Activated naive CD8-positive, alpha-beta T cell treated with anti-CD3 and anti-CD28 coated beads, Interleukin-2, amount 50 U/mL, for 16 hours (primary cell): ENCODE measurements around the gene EDARADD.
"Not testable (repeated sequence)": the region's sequence is repeated elsewhere in the genome, so short reads cannot be mapped to it uniquely, and the experiment has no call there.

Experiments
- DNase-seq: peaks from one replicate; pipeline ENCODE4 v3.0.0-alpha.2; 2020; ENCODE audit warnings: low read depth, low spot score

EDARADD gene

DNA sequence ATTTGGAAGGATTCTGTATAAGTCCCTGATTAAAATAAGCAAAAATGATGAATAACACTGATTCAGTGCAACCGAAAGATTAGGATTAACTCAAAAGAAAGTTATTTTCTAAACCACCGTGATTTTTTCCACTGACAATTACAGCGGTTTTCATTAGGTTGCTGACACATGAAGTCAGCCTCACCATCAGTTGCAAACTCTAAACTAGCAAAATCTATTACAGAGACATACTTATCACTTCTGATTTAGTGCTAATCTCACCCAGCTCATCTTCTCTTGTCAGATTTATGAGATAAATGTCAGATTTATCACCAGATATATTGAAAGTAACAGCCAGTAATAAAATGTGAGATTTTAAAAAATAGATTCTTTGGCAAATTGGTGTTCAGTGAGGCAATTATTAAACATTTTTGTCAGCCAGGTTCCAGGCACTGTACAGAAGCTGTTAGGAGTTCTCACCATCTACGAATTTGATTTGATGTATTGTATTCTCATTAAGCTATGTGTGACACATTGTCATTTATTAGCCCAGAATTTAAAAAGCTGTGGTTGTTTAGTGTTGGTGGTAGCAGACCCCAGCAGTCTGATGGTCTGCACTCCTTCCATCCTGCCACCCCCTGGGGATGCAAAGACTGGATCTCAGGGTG lies 92.4 kb downstream of the EDARADD start:
- DNase-seq: no peak

DNA sequence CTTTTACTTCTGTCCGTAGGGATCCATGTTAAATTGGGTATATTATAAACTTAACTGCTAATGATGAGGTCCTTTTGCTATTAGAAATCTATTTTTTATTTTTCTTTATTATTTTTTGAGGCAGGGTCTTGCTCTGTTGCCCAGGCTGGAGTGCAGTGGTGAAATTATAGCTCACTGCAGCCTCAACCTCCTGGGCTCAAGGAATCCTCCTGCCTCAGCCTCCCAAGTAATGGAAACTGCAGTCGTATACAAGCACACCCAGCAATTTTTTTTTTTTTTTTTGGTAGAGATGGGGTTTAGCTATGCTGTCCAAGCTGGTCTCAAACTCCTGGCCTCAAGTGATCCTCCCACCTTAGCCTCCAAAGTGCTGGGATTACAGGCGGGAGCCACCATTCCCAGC lies 95.1 kb downstream of the EDARADD start:
- DNase-seq: not testable (repeated sequence)

DNA sequence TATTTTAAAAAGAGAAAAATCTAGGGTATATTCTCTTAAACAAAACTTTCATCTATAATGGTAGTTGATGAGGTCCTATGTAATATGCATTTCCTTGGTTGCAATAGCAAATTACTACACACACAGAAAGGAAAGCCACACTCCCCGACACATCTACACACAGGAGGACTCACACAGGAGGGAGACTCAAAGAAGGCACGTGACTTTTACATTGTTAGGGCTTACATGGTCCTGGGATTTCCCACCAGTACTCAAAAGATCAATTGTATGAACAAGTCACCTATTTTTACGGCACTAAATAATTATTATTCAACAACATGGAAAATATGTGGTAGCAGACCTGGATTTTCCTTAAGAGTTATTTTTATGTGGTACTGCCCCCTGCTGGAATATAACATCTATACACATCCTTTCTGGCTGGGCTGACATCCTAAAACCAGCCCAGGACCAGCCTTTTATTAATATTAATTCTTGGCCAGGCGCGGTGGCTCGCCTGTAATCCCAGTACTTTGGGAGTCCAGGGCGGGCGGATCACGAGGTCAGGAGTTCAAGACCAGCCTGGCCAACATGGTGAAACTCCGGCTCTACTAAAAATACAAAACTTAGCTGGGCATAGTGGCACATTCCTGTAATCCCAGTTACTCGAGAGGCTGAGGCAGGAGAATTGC lies 95.8 kb downstream of the EDARADD start:
- no peak for DNase-seq

DNA sequence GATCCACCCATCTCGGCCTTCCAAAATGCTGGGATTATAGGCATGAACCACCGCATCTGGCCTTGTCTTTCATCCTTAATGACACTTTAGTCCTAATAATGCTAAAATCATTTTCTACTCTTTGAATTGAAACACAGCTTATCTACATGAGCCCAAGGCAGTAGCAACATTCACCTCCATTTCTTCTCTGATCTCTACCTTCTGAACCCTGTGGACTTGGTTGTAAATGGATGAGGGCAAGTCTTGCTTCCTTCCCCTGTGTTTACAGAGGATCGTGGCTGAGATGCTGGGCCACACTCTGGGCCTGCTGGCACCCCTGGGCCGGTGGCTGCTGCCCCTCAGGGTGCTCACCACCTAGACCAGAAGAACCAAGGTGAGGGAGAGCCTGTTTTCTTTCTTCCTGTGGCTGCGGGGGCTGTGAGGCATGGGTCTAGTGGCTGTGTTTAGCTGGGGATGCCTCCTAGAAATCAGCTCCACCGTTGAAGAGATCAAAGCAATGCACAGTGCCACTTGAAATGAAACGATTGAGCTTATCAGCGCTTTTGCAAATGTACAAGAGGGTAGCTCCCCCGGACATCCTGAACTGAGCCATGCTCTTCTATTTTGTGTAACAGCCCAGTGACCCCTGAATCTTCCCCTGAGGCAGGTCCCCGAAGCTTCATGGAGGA lies 97.5 kb downstream of the EDARADD start:
- no peak for DNase-seq

DNA sequence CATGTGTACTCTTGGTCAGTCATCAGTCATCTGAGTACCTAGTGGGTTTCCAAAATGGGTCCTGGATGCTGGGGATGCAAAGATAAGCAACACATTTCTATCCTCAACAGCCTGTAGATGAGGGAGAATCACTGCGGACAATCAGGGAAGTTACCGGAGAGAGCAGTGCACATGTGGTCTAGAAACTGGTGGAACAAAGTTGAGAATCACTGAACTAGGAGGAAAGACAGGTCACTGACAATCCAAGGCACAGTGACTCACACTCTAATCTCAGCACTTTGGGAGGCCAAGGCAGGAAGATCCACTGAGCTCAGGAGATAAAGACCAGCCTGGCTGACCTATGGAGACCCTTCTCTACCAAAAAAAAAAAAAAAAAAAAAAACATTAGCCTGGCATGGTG lies 98.3 kb downstream of the EDARADD start:
- no peak for DNase-seq

DNA sequence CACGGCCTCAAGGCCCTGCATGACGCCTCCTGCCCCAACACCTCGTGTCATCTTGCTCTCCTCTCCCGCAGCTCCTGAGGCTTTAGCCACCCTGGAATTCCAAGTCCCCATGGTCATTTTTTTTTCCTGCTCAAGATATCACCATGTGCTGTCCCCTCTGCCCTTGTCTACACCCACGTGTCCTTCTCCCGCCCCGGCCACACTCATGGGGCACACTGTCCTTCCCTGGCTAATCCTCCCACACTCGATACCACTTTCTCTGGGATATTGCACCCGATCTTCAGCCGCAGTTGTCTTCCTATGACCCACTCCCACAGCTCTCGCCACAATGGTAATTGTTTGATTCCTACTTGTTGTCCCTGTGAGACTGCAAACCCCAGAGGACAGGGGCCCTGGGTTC lies 100.0 kb downstream of the EDARADD start:
- DNase-seq: no peak

DNA sequence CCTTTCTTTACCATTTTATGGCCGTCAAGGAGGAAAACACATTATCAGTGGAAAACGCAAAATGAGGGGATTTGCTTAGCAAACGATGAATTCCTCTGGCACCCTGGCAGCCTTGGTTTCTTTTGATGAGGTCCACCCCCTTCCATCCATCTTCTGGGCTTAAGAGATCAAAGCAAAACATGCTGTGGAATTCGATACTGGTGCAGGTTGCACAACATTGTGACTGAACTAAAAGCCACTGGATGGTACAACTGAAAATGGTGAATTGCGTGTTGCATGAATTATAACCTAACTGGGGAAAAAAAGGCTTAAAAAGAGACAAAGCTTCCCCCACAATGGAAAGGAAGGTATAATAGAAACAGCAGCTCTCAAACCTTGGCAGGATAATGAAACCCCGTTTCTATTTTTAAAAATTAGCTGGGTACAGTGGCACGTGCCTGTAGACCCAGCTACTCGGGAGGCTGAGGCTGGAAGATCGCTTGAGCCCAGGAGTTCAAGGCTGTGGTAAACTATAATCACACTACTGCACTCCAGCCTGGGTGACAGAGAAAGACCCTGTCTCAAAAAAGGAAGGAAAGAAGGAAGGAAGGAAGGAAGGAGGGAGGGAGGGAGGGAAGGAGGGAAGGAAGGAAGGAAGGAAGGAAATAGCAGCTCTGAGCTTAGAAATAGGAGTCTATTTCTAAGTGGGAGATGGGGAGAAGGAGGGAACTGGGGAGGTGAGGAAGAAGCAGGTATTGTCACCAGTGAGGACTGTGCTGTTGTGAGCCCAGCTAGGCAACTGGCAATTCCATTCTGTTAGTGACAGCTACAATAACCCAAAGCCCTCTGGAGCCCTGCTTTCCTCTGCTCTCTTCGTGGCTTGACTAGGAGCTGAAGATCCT lies 100.7 kb downstream of the EDARADD start:
- DNase-seq: no peak

DNA sequence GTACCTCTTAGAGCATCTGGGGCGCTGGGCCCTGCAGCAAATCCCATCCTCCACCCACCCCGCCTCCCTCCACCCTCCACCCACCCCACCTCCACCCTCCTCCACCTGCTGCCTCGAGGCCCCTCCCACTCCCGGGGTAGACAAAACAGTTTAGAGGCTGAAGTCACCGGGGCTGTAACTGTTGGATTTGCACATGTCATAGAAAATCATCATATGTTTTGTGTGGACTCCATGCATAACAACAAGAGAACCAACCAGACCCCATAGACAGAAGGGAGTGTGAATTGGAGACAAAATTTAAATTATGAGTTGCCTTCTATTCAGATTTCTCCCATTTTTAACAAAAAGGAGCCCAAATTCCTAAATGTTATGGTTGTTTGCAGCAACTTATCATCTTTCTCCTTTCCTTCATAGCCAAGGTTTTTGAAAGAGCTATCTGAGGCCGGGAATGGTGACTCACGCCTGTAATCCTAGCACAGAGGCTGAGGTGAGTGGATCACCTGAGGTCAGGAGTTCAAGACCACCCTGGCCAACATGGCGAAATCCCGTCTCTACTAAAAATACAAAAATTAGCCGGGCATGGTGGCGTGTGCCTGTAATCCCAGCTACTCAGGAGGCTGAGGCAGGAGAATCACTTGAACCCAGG lies 101.5 kb downstream of the EDARADD start:
- DNase-seq: no peak

DNA sequence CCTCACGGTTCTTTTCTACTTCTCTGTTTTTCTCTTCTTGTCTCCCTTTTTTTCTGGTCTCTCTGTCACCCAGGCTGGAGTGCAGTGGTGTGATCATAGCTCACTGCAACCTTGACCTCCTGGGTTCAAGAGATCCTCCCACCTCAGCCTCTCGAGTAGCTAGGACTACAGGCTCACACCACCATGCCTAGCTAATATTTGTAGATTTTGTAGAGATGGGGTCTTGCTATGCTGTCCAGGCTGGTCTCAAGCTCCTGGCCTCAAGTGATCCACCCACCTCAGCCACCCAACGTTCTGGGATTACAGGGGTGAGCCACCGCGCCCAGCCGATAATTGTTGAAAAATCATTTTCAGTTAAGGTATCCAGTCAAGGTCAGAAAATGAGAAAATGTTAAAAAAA lies 103.8 kb downstream of the EDARADD start:
- no peak for DNase-seq

DNA sequence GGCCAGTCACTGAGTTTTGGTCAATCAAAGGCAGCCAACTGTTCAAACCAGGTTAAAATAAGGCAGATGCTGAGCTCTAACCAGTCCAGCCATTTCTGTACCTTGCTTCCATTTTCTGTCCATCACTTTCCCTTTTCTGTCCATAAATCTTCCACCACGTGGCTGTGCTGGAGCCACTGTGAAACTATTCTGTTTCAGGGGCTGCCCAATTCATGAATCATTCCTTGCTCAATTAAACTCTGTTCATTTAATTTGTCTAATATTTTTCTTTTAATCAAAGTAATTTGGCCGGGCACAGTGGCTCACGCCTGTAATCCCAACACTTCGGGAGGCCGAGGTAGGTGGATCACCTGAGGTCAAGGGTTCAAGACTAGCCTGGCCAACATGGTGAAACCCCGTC lies 107.0 kb downstream of the EDARADD start:
- no peak for DNase-seq

DNA sequence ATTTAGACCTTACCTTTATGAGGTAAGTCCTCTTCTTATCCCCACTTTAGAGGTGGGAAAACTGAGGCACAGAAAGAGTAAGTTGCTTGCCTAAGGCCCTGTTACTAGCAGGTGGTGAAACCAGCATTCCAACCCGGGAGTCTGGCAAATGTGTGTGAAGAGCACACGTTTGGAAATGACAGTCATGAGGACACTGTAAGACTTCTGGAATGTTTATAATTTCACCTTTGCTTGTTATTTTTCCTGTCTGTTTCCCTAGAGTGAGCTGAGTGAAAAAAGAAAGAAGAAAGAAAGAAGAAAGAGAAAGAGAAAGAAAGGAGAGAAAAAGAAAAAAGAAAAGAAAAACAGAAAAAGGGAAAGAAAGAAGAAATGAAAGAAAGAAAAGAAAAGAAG lies 108.5 kb downstream of the EDARADD start:
- DNase-seq: no peak

DNA sequence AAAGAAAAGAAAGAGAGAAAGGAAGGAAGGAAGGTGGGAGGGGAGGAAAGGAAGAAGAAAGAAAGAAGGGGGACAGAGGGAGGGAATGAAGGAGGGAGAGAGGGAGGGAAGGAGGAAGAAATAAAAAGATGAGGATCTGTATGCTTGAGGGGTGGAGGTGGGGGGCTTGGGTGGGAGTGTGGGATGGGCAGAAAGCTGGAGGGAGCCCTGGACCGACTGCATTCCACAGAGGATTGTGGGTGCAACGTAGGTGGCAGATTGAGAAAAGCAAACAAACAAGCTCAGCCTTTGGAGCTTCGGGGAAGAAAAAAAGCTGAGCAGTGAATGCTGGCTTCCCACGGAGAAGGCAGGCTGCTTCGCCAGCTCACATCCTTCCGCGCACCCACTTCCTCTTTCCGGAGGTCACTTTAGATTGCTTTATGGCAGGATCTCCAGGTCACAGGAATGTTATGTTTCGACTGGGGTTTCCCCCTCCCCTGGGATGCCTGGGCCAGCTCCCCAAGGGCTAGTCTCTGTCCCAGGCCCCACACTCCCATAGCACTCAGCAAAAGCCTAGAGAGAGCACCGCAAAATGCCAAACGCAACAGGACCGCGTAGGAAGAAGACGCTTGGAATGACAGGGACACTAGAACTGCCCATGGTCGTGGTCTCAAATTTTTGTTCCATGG lies 109.0 kb downstream of the EDARADD start:
- no peak for DNase-seq

DNA sequence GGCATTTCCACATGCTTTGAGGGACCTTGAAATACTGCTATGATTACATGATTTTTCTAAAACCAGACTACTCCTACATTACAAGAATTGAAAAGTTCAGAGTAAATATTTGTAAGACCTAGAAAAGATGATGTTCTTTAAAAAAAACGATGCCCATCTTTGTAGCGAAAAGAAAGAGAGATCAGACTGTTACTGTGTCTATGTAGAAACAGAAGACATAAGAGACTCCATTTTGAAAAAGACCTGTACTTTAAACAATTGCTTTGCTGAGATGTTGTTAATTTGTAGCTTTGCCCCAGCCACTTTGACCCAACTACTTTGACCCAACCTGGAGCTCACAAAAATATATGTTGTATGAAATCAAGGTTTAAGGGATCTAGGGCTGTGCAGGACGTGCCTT lies 110.3 kb downstream of the EDARADD start:
- not testable (repeated sequence) for DNase-seq

DNA sequence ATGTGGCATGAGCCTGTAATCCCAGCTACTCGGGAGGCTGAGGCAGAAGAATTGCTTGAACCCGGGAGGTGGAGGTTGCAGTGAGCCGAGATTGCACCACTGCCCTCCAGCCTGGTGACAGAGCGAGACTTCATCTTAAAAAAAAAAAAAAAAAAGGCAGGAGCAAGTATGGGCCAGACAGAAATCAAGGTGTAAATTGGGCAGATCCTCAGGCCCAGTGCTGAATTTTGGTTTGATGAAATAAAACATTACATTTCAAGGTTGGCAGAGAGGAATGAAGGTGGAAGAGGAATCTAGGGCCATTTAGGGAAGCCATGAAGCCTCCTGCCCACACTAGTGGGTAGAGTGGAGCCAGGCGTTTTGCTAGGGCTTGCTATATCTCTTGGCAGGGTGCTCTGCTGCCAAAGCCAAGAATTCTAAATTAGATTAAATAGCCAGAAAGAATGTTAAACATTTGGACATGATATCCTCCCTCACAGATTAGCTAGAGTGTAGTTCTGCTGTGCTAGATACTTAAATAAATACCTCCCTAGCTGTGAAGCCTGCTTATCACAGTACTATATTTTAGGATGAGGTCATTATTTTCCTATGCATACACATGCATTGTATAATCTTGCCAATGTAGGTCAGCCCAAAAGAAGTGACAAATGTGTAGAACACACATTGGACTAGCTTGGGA lies 113.1 kb downstream of the EDARADD start:
- DNase-seq: no peak

DNA sequence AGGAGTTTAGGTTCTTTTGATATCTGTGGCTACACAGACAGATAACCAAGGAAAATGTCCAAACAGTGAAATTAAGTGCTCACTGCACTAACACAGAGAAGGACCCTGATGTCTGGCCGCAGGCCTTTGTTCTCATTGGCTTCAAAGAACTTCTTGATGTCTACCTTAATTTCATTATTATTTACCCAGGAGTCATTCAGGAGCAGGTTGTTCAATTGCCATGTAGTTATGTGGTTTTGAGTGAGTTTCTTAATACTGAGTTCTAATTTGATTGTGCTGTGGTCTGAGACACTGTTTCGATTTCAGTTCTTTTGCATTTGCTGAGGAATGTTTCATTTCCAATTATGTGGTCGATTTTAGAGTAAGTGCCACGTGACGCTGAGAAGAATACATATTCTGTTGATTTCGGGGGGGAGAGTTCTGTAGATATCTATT lies 114.5 kb downstream of the EDARADD start:
- no peak for DNase-seq

DNA sequence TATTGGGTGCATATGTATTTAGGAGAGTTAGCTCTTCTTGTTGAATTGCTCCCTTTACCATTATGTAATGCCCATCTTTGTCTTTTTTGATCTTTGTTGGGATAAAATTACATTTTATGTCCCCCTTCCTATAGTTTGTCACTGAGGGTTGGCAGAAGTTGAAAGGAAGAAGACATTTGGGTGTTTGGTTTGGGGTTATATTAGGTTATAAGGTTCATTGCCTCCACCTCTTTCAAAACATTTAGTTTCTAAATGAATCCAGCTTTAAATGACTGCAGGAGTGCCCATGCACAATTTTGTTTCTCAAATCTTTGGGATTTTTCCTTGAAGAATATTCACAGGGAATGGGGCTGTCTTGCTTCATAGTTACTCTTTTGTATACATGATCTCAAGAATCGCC lies 115.1 kb downstream of the EDARADD start:
- DNase-seq: no peak

DNA sequence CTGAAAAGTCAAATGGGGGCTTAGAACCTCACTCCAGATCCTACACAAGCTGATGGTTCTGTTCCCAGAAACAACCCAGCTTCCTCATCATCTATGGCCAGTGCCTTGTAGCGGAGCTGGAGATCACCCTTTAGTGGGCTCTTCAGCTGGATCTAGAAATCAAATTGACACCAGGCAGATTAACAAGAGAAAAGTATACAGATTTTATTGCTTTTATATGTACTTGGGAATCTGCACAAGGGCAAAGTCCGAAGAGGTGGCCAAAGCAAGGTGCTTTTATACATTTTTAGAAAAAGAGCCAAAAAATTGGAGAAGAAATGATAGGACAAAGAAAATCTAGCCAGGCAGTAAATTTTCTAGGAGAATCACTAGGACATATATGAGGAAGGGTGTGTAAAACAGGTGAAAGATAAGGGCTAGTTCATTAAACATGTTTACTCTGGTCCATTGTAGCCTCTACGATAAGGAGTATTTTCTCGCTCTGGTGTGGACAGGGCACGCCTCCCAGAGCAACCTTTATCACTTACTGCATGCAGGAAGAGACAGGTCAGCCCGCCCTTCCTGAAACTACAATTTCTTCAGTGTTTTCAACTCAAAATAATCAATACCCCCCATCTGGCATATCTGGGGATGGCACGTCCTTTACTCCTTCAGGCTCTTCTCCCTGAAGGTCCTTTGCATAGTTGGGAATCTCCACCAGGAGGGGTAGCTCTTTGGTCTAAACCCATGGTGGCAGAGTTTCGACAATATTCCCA lies 115.7 kb downstream of the EDARADD start:
- DNase-seq: no peak

DNA sequence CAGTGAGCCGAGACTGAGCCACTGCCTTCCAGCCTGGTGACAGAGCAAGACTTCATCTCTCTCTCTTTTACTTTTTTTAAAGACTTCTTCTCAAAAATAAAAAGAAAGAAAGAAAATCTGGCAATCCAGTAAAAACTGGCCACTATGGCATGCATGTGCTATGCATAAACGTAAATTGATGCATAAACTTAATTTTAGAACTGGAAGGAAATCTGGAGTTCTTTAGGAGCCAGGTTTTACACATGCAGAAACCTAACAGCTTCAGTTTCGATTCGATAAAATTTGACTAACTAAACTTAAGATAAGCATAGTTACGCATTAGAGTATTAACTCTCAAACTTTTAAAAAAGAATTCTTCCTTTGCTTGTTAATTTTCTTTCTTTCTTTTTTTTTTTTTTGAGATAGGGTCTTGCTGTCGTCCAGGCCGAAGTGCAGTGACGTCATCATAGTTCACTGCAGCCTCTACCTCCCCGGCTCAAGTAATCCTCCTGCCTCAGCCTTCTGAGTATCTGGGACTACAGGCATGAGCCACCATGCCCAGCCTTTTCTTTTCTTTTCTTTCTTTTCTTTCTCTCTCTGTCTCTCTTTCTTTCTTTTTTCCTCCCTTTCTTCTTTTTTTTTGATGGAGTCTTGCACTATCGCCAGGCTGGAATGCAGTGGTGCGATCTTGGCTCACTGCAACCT lies 117.8 kb downstream of the EDARADD start:
- no peak for DNase-seq
